Kidney epithelial cell (primary cell): ENCODE results near the gene MALRD1. TPM values are rescaled to one million over a fixed set of nuclear protein-coding genes. Genes with fewer than 3 reads are reported as not detected.

Experiments used
- DNase-seq: peaks from one replicate; pipeline ENCODE4 v3.0.0-alpha.2; 2010; ENCODE audit warnings: low read depth
- H3K27me3 ChIP-seq: 2 replicates; pipeline ENCODE4 v1.6.0; 2011; ENCODE audit warnings: low read length; ENCODE audit not compliant: control insufficient read depth, insufficient read depth
- H3K36me3 ChIP-seq: 2 replicates; pipeline ENCODE4 v1.5.1; 2011; ENCODE audit warnings: low read length; ENCODE audit not compliant: control insufficient read depth, insufficient read depth
- H3K4me3 ChIP-seq: 2 replicates; pipeline ENCODE4 v1.5.1; 2011; ENCODE audit warnings: low read depth, mild to moderate bottlenecking, control low read depth, low read length
- CTCF ChIP-seq: IDR thresholded peaks from 2 replicates; pipeline ENCODE4 v1.5.1; 2011; ENCODE audit warnings: mild to moderate bottlenecking, moderate library complexity, low read length, control low read depth, inconsistent platforms; ENCODE audit not compliant: insufficient read depth, poor library complexity, severe bottlenecking
- total RNA-seq: library from RNA; depleted of rRNA; stranded (reverse); fragments of >200 nt; gene quantifications from 2 replicates; pipeline ENCODE4 v1.2.3, GENCODE V29; 2015

MALRD1 gene
- total RNA-seq, 1 donor from 2014 or later: 0.08 TPM

- DNase-seq: no peak
- Histone ChIP-seq H3K4me3 (no peak overlapping the region), H3K27me3 (no peaks in the 10 kb centered on the region), H3K36me3 (no peaks in the 10 kb centered on the region)
- no peak for TF ChIP-seq CTCF
Measured at GRCh38 chr10:19580691-19581090, 532.1 kb downstream of the MALRD1 start.

- no peak for TF ChIP-seq CTCF
- DNase-seq: no peak
- H3K36me3 ChIP-seq: no peaks in the 10 kb centered on the region
Measured at GRCh38 chr10:19588608-19589007, 540.0 kb downstream of the MALRD1 start.

GRCh38 chr10:19592276-19592675 lies 543.7 kb downstream of the MALRD1 start:
- H3K36me3 ChIP-seq: no peaks in the 10 kb centered on the region
- TF ChIP-seq CTCF: no peak
- DNase-seq: peak; percentile 44
- H3K27me3 ChIP-seq: no peaks in the 10 kb centered on the region
- no peak overlapping the region for H3K4me3 ChIP-seq

More at GRCh38 chr10:19588608-19589007, 540.0 kb downstream of the MALRD1 start:
- no peaks in the 10 kb centered on the region for H3K27me3 ChIP-seq
- no peak overlapping the region for H3K4me3 ChIP-seq

- no peak for DNase-seq
- H3K4me3 ChIP-seq: no peak overlapping the region
- no peak for TF ChIP-seq CTCF
- no peaks in the 10 kb centered on the region for H3K36me3 ChIP-seq
- H3K27me3 ChIP-seq: no peaks in the 10 kb centered on the region
Measured at GRCh38 chr10:19595212-19595845, 546.7 kb downstream of the MALRD1 start.

- no peaks in the 10 kb centered on the region for H3K27me3 ChIP-seq
- H3K4me3 ChIP-seq: no peak overlapping the region
- no peak for TF ChIP-seq CTCF
- no peak for DNase-seq
- H3K36me3 ChIP-seq: no peaks in the 10 kb centered on the region
Measured at GRCh38 chr10:19605806-19606205, 557.2 kb downstream of the MALRD1 start.

- TF ChIP-seq CTCF: no peak
- no peak for DNase-seq
- Histone ChIP-seq H3K27me3 (no peaks in the 10 kb centered on the region), H3K36me3 (no peaks in the 10 kb centered on the region), H3K4me3 (no peak overlapping the region)
Measured at GRCh38 chr10:19606968-19607367, 558.4 kb downstream of the MALRD1 start.
